GM19238 (cell line): ENCODE data around the gene CDCP2.
"Not testable (repeated sequence)": the region's sequence is repeated elsewhere in the genome, so short reads cannot be mapped to it uniquely, and the experiment has no call there.

Source experiments
- DNase-seq: peaks from one replicate; pipeline ENCODE4 v3.0.0; 2011; ENCODE audit warnings: low spot score; ENCODE audit not compliant: insufficient read length

CDCP2 gene

GRCh38 chr1:54117815-54118563 is 34.8 kb downstream of the CDCP2 start:
- no peak for DNase-seq

- DNase-seq: no peak
Measured at GRCh38 chr1:54115520-54115919, 37.3 kb downstream of the CDCP2 start.

- no peak for DNase-seq
Measured at GRCh38 chr1:54114955-54115354, 37.8 kb downstream of the CDCP2 start.

- DNase-seq: no peak
Measured at GRCh38 chr1:54114001-54114400, 38.8 kb downstream of the CDCP2 start.

GRCh38 chr1:54112705-54113368 is 40.0 kb downstream of the CDCP2 start:
- DNase-seq: no peak

GRCh38 chr1:54112027-54112426 is 40.8 kb downstream of the CDCP2 start:
- no peak for DNase-seq

GRCh38 chr1:54111624-54112023 is 41.2 kb downstream of the CDCP2 start:
- no peak for DNase-seq

- no peak for DNase-seq
Measured at GRCh38 chr1:54110996-54111395, 41.8 kb downstream of the CDCP2 start.

- DNase-seq: no peak
Measured at GRCh38 chr1:54109129-54110090, 43.4 kb downstream of the CDCP2 start.

GRCh38 chr1:54108156-54108555 is 44.6 kb downstream of the CDCP2 start:
- DNase-seq: no peak

- no peak for DNase-seq
Measured at GRCh38 chr1:54107131-54107530, 45.7 kb downstream of the CDCP2 start.

- no peak for DNase-seq
Measured at GRCh38 chr1:54105736-54106269, 47.0 kb downstream of the CDCP2 start.

GRCh38 chr1:54105080-54105479 is 47.7 kb downstream of the CDCP2 start:
- no peak for DNase-seq

GRCh38 chr1:54104613-54105012 is 48.2 kb downstream of the CDCP2 start:
- DNase-seq: not testable (repeated sequence)

GRCh38 chr1:54103414-54103813 is 49.4 kb downstream of the CDCP2 start:
- DNase-seq: no peak

- DNase-seq: no peak
Measured at GRCh38 chr1:54100500-54100899, 52.3 kb downstream of the CDCP2 start.

- DNase-seq: no peak
Measured at GRCh38 chr1:54099061-54099610, 53.7 kb downstream of the CDCP2 start.

GRCh38 chr1:54096877-54097240 is 55.9 kb downstream of the CDCP2 start:
- no peak for DNase-seq

GRCh38 chr1:54096227-54096876 is 56.4 kb downstream of the CDCP2 start:
- DNase-seq: no peak

- DNase-seq: no peak
Measured at GRCh38 chr1:54095546-54096226, 57.1 kb downstream of the CDCP2 start.
